Measurements from ENCODE around the gene OSTM1.

GRCh38 chr6:108083349-108083748, 8.8 kb upstream of the OSTM1 start:
- no peak for TF ChIP-seq POLR2A (IDR thresholded peaks at IDR 0.05; ENCODE audit: low read depth, low read length)
- TF ChIP-seq POLR2AphosphoS5 (IDR thresholded peaks at IDR 0.05; ENCODE audit: low read depth, low read length), result no peak

Data from GM12892 (cell line).